Measurements from ENCODE around the gene CCDC80.

Gene CCDC80

DNA sequence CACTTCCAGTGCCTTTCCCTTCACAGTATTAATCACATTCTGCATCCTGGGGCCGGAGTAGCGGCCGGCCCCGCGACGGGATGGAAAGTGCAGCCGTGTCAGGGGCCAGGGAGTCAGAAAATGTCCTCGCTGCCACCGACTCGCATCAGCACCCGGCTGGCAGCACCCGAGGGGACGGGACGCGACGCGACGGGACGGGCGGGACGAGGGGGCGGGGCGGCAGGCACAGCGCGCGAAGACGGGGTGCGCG is 79.5 kb downstream of the CCDC80 start:
- TF ChIP-seq, protein P1, sequence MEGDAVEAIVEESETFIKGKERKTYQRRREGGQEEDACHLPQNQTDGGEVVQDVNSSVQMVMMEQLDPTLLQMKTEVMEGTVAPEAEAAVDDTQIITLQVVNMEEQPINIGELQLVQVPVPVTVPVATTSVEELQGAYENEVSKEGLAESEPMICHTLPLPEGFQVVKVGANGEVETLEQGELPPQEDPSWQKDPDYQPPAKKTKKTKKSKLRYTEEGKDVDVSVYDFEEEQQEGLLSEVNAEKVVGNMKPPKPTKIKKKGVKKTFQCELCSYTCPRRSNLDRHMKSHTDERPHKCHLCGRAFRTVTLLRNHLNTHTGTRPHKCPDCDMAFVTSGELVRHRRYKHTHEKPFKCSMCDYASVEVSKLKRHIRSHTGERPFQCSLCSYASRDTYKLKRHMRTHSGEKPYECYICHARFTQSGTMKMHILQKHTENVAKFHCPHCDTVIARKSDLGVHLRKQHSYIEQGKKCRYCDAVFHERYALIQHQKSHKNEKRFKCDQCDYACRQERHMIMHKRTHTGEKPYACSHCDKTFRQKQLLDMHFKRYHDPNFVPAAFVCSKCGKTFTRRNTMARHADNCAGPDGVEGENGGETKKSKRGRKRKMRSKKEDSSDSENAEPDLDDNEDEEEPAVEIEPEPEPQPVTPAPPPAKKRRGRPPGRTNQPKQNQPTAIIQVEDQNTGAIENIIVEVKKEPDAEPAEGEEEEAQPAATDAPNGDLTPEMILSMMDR (IDR thresholded peaks at IDR 0.05; ENCODE audit: borderline replicate concordance, insufficient read depth, low read depth, low read length), result no peak
- H3K4me3 ChIP-seq (ENCODE audit: low read depth, low read length), result peak overlapping the region; percentile 90

DNA sequence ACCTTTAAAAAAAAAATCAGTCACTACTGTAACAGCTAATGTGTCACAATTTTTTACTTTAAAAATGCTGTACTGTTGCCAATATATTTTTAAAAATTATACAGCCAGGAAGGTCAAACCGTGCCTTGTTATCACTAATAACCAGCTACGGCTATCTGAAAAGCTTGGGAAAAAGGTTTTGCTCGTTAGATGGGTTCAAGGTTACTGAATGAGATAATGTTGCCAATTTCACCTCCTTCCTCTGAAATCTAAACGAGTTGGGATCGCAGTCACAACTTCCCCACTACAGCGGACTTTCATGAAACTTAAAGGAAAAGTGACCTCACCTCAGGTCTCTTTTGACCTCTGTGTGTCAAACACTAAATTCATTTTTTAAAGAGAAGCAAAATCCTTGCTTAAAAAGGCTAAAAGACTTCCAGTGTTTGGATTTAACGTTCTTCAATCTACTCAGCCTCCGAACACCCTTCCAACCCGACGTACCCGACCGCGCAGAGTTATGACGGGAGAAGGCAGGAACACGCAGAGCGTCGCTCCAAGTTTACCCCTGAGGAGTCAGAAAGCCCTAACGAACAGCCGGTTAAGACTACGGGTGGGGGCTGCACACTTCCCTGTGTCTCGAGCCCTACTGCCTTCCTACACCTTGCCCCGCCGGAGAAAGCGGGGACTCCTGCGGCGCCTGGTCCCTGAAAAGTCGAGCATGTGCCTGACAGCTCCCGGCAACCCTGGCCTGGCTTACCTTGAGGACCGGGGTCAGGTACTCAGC is 80.0 kb downstream of the CCDC80 start:
- TF ChIP-seq, protein P1 (IDR thresholded peaks at IDR 0.05; ENCODE audit: borderline replicate concordance, insufficient read depth, low read depth, low read length), result no peak

DNA sequence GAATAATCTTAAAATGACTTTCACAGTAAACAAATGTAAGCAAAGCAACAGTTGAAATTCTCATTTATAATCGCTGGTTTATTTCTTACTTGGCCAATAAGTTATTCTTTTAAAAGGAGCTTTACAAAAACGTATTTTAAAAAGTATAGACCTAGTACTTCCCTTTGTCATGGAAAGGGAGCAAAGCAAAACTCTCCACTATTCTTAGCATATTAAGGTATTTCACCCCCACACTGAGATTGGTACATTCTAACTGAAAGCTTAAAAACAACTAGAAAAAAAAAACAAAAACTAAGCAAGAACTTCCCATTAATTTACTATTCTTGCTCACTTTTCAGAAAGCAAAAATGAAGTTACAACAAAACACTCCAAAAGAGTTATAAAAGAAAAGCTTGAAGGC is 80.6 kb downstream of the CCDC80 start:
- TF ChIP-seq, protein P1 (IDR thresholded peaks at IDR 0.05; ENCODE audit: borderline replicate concordance, insufficient read depth, low read depth, low read length), result no peak
- peak overlapping the region; percentile 90 for H3K4me3 ChIP-seq (ENCODE audit: low read depth, low read length)

More for the DNA sequence above, 80.0 kb downstream of the CCDC80 start:
- H3K4me3 ChIP-seq (ENCODE audit: low read depth, low read length), result peak overlapping the region; percentile 90

DNA sequence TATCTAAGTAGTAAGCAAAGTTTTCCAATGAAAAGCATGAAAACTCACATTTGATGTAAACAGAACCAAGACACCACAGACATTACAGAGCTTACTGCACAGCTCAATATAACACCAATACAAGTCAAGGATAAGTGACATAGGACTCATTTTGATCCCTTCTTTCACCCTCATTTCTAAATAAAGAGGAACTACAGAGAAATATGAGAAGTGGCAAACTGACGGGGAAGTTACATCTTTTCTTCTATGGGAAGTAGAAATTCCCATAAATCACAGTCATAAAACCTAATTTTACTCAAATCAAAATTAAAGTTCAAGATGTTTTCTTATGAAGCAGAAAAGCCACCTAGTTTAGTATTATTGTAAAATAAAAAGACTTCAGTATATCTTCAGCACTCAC is 83.0 kb downstream of the CCDC80 start:
- TF ChIP-seq, protein P1 (IDR thresholded peaks at IDR 0.05; ENCODE audit: borderline replicate concordance, insufficient read depth, low read depth, low read length), result no peak
- H3K4me3 ChIP-seq (ENCODE audit: low read depth, low read length), result no peak overlapping the region

DNA sequence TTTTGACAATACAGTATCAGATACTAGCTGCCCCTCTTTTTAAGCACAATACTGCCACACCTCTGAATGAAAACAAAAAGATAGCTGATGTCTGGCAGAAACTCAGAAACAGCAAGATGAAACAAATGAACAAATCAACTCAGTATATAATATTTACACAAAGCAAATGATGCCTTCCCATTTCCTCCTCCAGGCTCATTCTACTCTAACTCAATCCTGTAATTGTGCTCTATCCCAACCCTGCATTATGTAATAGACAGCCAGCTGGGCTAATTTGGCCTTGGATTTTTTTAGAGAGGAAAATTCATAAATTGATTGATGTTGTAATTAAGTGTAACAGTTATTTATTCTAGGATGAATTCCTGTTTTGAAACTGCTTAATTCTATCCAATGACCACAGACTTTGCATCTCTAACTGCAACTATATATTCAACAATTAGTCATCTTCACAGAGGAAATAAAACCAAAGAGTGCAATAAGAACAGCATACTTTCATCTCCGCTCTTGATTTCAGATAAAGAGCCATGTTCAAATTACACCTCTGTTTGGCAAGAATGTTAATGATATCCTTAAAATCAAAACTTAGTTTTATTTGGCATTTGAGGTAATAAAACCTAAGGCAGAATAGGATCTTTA is 85.3 kb downstream of the CCDC80 start:
- TF ChIP-seq, protein P1 (IDR thresholded peaks at IDR 0.05; ENCODE audit: borderline replicate concordance, insufficient read depth, low read depth, low read length), result no peak
- no peak overlapping the region for H3K4me3 ChIP-seq (ENCODE audit: low read depth, low read length)

DNA sequence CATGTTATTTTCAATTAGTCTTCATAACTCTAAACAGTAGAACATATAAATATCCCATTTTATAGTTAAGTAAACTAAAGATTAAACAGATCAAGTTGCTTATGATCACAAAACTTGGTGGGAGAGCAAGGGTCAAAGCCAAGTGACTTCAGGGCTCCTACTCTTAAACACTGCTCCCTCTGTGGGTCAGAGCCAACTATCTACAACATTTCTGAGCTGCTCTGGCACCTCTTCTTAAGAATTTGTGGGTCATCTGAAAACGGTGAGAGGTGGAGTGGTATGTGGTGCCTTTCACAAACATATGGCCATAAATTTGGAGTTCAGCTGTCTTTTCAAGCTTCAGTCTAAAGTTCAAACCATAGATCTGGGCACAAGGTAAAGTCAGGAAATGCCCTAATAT is 90.1 kb downstream of the CCDC80 start:
- TF ChIP-seq, protein P1 (IDR thresholded peaks at IDR 0.05; ENCODE audit: borderline replicate concordance, insufficient read depth, low read depth, low read length), result no peak
- H3K4me3 ChIP-seq (ENCODE audit: low read depth, low read length), result no peak overlapping the region

Measured in GM12875 (cell line).